D721Med (cell line): ENCODE measurements around the gene CUX1.
A peak's percentile ranks its signal among the peaks of the same experiment; 100 is the strongest.

ENCODE experiments used
- DNase-seq: peaks from one replicate; pipeline ENCODE4 v3.0.0; 2011; ENCODE audit warnings: low spot score; ENCODE audit not compliant: insufficient read length
- FAIRE-seq: peaks from 2 replicates; lab custom pipeline; 2011; peaks lifted over from hg19 to GRCh38; lab: Jason Lieb, UNC
- CTCF ChIP-seq: IDR thresholded peaks from 2 replicates; pipeline ENCODE4 v1.5.1; 2012; ENCODE audit warnings: mild to moderate bottlenecking, control low read depth; ENCODE audit not compliant: insufficient read depth; ENCODE audit errors: missing control alignments

The CUX1 gene

DNA sequence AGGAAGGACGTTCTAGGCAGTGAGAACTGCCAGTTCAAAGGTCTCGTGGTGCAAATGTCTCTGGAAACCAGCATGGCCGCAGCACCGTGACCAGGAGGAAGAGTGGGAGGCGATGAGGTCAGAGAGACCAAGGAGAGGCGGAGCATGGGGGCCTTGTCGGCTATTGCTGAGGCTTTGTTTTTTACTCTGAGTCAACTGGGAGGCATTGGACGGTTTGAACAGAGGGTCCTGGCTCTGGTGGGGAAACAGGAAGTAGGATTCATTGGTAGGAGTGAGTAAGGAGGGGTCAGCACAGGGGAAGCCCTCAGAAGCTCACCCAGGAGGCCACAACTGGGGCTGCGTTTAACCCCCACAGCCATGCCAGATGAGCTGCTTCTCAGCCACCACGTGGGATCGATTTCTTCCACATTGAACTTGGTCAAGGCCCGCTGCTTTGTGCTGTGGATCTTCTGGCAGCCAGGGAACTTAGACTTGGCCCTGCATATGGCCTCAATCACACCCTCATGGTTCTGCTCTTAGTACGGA lies 447.0 kb downstream of the CUX1 start:
- FAIRE-seq: no peak
- no peak for TF ChIP-seq CTCF
- DNase-seq: no peak

DNA sequence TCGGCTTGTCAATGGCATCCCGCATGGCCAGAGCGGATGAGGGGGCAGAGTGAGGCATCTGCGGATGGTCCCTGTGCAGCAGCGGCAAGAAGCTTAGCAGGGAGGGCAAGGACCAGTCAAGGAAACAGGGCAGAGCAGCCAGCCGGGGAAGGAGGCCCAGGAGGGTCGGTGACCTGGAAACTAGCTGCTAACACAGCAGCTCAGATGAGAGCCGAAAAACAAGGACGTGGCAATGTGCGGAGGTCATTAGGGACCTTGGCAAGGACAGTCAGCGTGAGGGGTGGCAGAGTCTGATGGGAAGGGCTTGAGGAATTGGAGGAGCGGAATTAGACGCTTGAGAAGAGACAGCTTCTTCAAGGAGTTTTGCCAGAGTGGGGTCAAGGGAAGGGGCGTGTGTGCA lies 449.1 kb downstream of the CUX1 start:
- FAIRE-seq (no peak), DNase-seq (no peak)
- TF ChIP-seq CTCF: no peak

- no peak for TF ChIP-seq CTCF
- FAIRE-seq (no peak), DNase-seq (no peak)
These were observed 451.2 kb downstream of the CUX1 start for GRCh38 chr7:102268635-102269034.

- TF ChIP-seq CTCF: no peak
- no peak for FAIRE-seq
These were observed 452.9 kb downstream of the CUX1 start for GRCh38 chr7:102270178-102270887.

DNA sequence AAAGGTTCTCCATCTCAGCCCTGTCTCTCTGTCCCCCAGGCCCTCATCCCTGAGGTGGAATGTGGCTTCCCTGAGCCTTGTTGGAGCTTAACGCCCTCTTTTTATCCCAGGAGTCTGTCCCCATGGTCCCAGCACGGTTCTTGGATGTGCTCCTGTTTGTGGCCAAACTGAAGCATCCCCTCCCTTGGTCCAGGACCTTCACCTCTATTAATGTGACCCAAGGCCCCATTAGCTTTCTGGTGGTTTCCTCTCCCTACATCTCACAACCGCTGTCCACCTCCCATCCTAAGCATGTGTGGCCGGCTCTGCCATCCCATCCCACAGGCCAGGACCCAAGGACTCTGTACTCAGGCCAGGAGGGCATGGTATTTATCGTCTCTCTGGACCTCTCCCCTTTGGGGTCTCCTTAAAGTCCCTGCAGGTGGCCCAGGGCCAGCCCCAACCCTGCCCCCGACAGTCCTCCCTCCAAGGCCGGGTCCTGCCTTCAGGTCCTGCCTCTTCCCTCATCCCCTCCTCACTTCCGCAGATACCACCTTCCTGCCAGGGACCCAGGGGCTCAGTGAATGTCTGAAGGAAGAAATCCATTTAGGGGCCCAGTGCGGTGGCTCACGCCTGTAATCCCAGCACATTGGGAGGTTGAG lies 453.9 kb downstream of the CUX1 start:
- TF ChIP-seq CTCF: no peak
- no peak for FAIRE-seq
- DNase-seq: no peak

More at GRCh38 chr7:102270178-102270887, 452.9 kb downstream of the CUX1 start:
- no peak for DNase-seq

- peak; percentile 93 for TF ChIP-seq CTCF
- no peak for FAIRE-seq
- DNase-seq: peak; percentile 91
These were observed 454.9 kb downstream of the CUX1 start for GRCh38 chr7:102272075-102272916.
